ENCODE measurements around the gene RNF214.

RNF214 gene

GRCh38 chr11:117303646-117304315 lies 71.3 kb downstream of the RNF214 start:
- no peaks in the 10 kb centered on the region for H3K36me3 ChIP-seq
- H3K9me3 ChIP-seq, result no peaks in the 10 kb centered on the region
- no peaks in the 10 kb centered on the region for H3K27me3 ChIP-seq
- H3K4me1 ChIP-seq (ENCODE audit: control insufficient read depth in 1 of 2, insufficient read depth in 1 of 2, low read depth in 1 of 2, low read length in 1 of 2), result no peaks in the 10 kb centered on the region
- H3K4me3 ChIP-seq (ENCODE audit: low read depth in 1 of 2, low read length in 1 of 2), result no peak overlapping the region
- TF ChIP-seq, protein P1, sequence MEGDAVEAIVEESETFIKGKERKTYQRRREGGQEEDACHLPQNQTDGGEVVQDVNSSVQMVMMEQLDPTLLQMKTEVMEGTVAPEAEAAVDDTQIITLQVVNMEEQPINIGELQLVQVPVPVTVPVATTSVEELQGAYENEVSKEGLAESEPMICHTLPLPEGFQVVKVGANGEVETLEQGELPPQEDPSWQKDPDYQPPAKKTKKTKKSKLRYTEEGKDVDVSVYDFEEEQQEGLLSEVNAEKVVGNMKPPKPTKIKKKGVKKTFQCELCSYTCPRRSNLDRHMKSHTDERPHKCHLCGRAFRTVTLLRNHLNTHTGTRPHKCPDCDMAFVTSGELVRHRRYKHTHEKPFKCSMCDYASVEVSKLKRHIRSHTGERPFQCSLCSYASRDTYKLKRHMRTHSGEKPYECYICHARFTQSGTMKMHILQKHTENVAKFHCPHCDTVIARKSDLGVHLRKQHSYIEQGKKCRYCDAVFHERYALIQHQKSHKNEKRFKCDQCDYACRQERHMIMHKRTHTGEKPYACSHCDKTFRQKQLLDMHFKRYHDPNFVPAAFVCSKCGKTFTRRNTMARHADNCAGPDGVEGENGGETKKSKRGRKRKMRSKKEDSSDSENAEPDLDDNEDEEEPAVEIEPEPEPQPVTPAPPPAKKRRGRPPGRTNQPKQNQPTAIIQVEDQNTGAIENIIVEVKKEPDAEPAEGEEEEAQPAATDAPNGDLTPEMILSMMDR (IDR thresholded peaks at IDR 0.05), result no peak
- no peak overlapping the region for H3K27ac ChIP-seq

- TF ChIP-seq, protein P1 (IDR thresholded peaks at IDR 0.05), result no peak
- no peaks in the 10 kb centered on the region for H3K36me3 ChIP-seq
- H3K4me3 ChIP-seq (ENCODE audit: low read depth in 1 of 2, low read length in 1 of 2), result no peak overlapping the region
- no peaks in the 10 kb centered on the region for H3K4me1 ChIP-seq (ENCODE audit: control insufficient read depth in 1 of 2, insufficient read depth in 1 of 2, low read depth in 1 of 2, low read length in 1 of 2)
- no peaks in the 10 kb centered on the region for H3K9me3 ChIP-seq
- H3K27ac ChIP-seq, result no peak overlapping the region
- H3K27me3 ChIP-seq, result no peaks in the 10 kb centered on the region
Measured at GRCh38 chr11:117305145-117305544, 72.7 kb downstream of the RNF214 start.

GRCh38 chr11:117309310-117309709 lies 76.8 kb downstream of the RNF214 start:
- Histone ChIP-seq H3K9me3 (no peaks in the 10 kb centered on the region), H3K4me3 (ENCODE audit: low read depth in 1 of 2, low read length in 1 of 2) (no peak overlapping the region), H3K27ac (no peak overlapping the region), H3K4me1 (ENCODE audit: control insufficient read depth in 1 of 2, insufficient read depth in 1 of 2, low read depth in 1 of 2, low read length in 1 of 2) (peaks cover 16 to 17% of the 10 kb centered on the region in 2 experiments), H3K27me3 (no peaks in the 10 kb centered on the region), H3K36me3 (no peaks in the 10 kb centered on the region)
- TF ChIP-seq, protein P1 (IDR thresholded peaks at IDR 0.05), result no peak

DNA sequence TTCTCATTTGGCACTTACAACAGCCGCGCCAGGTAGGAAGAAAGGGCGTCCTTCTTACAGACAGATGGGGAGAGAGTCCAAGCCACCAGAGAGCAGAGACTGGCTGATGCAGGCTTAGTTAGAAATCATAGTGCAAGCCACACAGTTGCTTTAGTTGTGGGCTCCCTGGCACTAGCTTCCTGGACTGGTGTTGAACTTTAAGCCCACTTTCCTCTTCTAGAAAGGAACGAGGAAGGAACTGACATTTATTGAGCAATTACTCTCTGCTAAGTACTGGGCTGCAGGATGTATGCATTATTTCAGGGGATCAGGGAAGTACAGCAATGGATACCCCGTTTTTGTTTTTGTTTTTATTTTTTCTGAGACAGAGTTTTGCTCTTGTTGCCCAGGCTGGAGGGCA lies 80.6 kb downstream of the RNF214 start:
- Histone ChIP-seq H3K27ac (peak overlapping the region; percentile 25), H3K4me3 (ENCODE audit: low read depth in 1 of 2, low read length in 1 of 2) (no peak overlapping the region), H3K9me3 (no peaks in the 10 kb centered on the region), H3K36me3 (no peaks in the 10 kb centered on the region), H3K27me3 (peaks cover 31% of the 10 kb centered on the region), H3K4me1 (ENCODE audit: control insufficient read depth in 1 of 2, insufficient read depth in 1 of 2, low read depth in 1 of 2, low read length in 1 of 2) (peaks cover 37 to 38% of the 10 kb centered on the region in 2 experiments)
- TF ChIP-seq, protein P1 (IDR thresholded peaks at IDR 0.05), result no peak

DNA sequence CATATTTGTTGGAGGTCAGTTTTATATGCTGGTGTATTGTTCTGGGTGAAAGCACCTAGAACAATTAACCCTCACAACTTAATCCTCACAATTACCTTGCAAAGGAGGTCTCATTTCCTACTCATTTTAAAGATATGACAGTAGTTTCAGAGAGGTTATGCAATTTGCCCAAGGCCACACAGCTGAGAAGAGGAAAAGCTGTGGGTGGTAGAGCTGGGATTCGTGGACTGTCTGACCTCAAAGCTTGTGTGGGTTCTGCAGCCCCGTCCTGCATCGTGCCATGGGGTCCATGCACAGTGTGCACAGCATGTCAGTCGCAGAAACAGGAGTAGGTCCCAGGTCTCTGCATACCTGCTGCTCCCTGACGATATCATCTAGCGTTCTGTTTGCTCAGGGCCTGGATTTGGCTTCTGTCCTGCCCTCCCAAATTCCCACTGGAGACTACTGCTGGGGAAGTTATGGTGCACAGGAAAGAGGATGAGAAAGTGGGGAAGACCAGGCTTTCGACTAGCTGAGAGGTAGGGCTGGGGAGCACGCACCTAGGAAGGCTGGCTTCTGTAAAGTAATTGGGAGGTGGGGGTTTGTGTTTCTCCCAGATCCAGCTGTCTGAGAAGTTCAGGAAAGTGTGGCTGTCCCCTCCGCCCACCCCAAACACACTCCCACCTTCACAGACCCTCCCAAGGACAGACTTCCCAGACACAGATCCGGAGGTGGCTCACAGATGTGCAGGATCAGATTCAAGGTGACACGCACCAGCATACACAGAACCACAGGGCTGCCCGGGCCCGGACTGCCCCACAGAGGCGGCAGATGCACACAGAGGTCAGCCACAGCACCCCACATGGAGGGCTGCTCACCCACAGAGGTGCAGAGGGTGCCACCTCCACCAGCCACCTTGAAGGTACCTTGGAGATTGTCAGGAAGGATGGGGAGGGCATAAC lies 81.6 kb downstream of the RNF214 start:
- peaks cover 37 to 38% of the 10 kb centered on the region in 2 experiments for H3K4me1 ChIP-seq (ENCODE audit: control insufficient read depth in 1 of 2, insufficient read depth in 1 of 2, low read depth in 1 of 2, low read length in 1 of 2)
- peak overlapping the region in 1 of 2 experiments; percentile 62 for H3K4me3 ChIP-seq (ENCODE audit: low read depth in 1 of 2, low read length in 1 of 2)
- H3K27ac ChIP-seq, result no peak overlapping the region
- no peaks in the 10 kb centered on the region for H3K36me3 ChIP-seq
- no peaks in the 10 kb centered on the region for H3K9me3 ChIP-seq
- TF ChIP-seq, protein P1 (IDR thresholded peaks at IDR 0.05), result no peak
- H3K27me3 ChIP-seq, result peaks cover 31% of the 10 kb centered on the region
